ENCODE data around the gene CPNE1.

DNA sequence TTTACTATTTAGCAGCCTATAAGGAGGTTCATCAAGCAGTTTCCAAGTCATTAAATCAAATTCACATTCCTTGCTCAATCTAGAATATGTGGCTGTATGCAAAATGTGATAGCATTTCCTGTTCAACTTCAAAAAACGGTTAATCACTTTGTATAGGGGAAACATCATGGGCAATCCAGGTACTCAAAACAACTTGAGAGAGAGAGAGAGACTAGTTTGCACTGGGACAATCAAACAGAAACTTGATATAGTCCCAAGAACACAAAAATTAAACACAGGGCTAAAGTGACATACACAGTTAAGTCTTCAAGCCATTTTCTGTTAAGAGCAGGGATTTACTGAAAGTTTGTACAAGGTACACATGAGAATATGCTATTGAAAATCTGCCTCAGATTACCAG, 7.4 kb downstream of the CPNE1 start:
- TF ChIP-seq TOX (CRISPR knock-in tag; IDR thresholded peaks at IDR 0.05; ENCODE audit: borderline replicate concordance) (no peak), ZC3H10 (CRISPR knock-in tag; IDR thresholded peaks at IDR 0.05) (no peak), ZNF70 (CRISPR knock-in tag; IDR thresholded peaks at IDR 0.05) (no peak), ARNTL (CRISPR knock-in tag; IDR thresholded peaks at IDR 0.05; ENCODE audit: borderline replicate concordance, low read depth) (no peak), PATZ1 (CRISPR knock-in tag; IDR thresholded peaks at IDR 0.05; ENCODE audit: borderline replicate concordance) (no peak), ZNF565 (CRISPR knock-in tag; conservative IDR thresholded peaks at IDR 0.05; ENCODE audit: low read depth) (no peak), BACH2 (CRISPR knock-in tag; IDR thresholded peaks at IDR 0.05; ENCODE audit: borderline replicate concordance) (no peak), ZFP30 (CRISPR knock-in tag; IDR thresholded peaks at IDR 0.05) (no peak), CSDC2 (CRISPR knock-in tag; IDR thresholded peaks at IDR 0.05) (no peak)

Measured in SK-N-SH treated with all-trans-retinoic acid at 6 μM for 48 hours (cell line).